HG02884 (cell line): ENCODE measurements around the gene KLHL36.

Experiments
- ATAC-seq: cut with Tn5 transposase; IDR thresholded peaks from one replicate; pipeline ENCODE4 v1.9.1; 2021; ENCODE audit warnings: mild to moderate bottlenecking, moderate library complexity; ENCODE audit not compliant: unreplicated experiment

KLHL36 gene

DNA sequence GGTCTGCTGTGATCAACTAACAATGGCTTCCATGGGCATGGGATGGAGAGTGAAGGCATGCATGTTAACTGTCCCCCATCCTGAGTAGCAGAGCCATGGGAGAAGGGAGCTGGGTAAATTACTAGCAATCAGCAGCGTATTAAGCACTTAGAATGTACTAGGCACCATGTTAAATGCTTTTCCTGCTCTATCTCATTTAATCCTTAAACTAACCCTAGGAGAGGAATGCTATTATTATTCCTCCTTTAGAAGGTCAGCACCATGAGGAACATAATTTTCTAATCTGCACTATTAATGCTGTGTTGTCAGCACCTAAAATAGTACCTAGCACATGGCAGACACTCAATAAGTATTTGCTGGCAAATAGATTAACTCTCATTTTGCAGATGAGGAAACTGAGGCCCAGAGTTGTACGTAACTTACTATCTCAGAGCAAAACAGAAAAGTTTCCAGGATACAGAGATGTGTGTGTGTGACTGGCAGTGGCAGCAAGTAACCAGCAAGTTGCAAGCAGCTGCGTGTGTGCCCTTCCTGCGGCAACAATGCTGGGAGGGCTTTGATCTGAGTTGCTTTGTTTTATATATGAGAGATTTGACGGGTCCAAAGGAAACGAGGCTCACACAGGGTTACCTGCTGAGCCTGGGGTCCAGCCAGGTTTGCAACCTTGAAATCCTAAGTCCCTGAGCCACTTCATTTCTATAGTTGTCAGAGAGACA lies 6.5 kb upstream of the KLHL36 start:
- no peak for ATAC-seq

DNA sequence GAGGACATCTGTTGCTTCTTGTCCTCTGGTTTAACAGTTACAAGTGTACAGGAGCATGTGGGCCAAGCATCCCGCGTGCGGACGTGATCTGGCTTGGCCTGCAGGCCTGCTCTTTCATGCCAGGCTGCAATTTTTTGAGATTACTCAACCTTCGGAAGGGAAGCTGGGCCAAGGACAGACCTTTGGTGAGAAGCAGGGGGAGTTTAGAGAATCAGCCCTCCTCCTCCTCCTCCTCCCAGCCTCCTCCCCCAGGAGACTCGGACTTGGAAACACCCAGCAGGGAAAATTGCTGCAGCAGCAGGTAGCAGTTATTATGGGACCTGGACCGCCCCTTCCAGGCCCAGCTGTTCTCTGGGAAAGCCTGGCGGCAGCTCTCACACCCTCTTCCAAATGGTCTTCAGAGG lies 5.1 kb upstream of the KLHL36 start:
- no peak for ATAC-seq

DNA sequence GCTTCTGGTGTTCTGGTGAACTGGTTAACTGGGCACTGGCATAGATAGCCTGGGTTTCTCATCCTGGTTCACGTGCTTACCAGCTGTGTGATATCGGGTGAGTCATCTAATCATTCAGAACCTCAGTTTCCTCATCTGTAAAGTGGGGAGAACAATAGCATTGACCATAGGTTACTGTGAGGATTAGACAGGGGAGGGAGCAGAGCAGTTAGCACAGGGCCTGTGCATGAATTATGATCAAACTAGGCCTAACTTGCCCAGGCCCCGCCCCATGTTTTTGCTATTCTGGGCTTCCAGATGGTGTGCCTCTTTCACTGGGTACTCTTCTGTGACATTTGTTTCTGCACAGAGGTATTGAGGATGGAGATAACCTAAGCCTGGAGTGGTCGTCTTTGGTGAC lies 4.6 kb upstream of the KLHL36 start:
- ATAC-seq: no peak

DNA sequence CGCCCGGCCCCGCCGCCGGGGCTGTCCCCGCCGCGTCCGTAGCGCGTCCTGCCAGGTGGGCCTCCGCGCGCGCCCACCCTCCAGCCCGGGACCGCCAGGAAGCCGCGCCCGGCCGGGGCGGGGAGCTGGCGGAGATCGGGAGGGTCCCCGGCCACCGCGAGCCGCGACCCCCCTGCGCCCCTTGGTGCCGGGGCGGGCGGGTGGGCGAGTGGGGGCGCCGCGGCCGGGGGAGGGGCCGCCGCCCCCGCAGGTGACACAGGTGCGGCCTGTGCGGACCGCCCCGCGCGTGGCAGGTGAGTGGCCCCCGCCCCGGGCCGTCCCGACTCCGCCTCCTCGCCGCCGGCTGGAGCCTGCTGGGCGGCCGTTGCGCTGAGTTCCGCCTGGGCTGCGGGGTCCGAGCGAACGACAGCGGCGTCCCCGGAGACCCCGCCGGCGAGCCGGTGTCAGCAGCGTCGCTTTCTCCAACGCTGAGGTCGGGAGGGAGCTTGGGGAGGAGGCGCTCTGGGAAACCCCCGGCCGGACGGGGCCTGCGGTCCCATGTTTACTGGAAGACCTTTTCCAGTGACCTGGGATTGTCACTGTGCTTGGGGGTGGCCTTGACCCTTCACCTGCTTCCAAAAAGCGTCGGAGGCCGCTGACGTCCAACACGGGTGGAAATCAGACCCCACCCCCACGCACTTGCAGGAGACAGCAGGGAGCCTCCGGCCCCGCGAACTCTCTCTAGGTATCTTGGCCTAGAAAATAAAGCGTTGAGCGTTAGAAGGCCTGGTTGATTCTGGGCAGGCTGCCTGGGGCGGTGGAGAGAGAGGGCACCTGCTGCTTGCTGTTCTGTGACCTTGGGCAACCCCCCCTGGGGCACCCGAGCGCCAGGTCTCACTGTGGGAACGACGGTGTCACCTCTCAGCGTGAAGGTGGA lies 542 bp downstream of the KLHL36 start:
- ATAC-seq: peak; percentile 55

DNA sequence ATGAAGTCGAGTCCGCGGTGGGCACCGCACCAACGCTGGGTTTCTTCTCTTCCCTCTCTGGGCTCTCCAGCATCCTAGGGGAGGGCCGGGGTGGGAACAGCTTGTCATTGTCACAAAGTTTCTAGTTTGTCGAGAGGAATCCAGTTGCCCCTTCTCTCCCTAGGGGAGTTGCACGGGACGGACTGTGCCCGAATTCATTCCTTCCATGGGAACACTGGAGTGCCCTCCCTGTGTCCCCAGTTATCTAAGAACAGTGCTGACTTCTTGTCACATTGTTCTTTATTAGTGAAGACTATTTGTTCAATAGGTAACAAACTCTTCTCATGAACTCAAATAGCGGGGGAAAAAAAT lies 1.2 kb downstream of the KLHL36 start:
- ATAC-seq: no peak

DNA sequence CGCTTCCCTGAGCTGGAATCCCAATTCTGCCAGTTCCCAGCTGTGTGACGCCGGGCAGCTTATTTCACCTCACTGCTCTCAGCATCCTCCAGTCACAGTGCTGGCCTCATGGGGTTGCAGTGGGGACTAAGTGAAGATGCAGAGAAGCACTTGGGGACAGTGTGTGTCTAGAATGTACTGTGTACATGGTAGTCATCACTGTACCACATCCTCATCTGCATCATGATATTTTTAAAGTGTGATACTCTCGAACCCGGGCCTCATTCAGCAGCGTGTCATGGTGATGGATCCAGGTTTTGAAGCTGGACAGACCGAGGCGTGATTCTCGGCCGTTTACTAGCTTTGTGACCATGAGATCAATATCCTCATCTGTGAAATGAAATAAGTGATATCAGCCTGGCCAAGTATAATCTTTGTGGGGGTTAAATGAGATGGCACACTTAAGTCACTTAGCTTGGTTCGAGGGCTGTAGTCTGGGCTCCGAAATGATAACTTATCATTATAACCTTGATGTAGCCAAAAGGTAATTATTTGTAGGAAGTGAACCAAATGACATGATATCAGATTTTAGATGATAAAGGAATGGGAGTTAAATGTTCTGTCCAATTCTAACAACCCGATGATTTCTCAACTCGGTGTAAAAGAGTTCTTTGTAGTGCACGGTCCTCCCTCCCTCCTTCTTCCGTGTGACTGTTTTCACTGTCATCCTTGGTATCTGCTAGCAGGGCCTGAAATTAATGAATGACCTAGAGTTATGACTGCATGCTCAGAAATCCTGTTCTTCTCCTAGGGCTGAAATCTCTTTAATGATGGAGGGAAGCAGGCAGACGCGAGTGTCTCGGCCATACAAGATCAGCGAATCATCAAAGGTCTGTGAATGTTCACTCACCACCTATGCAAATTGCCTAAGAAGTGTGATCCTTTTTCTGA lies 2.0 kb downstream of the KLHL36 start:
- no peak for ATAC-seq

DNA sequence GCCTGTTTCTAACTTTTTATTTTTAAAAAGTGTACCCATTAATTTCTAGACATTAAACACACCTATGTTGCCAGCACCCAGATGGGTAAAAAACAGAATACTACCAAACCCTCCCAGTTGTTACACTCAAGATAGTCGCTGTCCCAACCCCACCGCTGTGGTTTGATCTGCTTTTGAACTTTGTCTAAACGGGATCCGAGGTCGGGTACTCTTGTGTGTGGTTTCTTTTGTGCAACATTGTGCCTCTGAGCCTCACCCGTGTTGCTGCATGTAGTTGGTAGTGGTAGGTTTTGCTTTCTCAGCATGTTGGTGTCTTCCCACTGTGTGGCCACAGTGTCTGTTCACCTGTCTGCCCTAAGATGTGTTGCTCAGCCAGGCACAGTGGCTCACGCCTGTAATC lies 4.3 kb downstream of the KLHL36 start:
- ATAC-seq: no peak

DNA sequence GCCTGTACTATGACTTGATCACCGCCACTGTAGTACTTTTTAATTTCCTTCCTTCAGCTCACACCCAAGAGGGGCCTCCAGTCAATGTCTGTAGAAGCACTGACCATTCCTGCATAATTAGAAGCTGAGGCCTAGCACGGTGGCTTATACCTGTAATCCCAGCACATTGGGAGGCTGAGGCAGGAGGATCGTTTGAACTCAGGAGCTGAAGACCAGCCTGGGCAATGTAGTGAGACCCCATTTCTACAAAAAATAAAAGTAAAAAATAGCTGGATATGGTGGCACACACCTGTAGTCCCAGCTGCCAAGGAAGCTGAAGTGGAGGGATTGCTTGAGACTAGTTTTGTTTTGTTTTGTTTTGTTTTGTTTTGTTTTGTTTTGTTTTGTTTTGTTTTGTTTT lies 5.9 kb downstream of the KLHL36 start:
- ATAC-seq: no peak

DNA sequence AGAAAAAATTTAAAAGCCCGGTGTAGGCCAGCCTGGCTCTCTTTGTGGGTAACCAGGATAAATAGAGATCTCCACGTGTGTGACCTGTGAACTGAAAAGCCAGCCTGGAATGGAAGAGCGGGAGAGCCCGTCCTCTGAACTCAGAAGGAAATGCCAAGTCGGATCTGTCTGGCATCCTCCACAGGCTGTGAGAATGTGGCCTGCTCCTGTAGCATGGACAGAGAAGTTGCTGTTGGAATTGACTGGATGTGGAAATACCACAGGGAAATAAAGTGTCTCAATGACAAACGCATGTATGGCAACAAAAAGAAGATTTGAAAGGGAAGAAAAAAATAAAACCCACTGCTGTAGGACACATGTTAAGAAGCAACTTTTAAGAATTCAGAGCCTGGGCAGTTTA lies 6.7 kb downstream of the KLHL36 start:
- ATAC-seq: no peak

DNA sequence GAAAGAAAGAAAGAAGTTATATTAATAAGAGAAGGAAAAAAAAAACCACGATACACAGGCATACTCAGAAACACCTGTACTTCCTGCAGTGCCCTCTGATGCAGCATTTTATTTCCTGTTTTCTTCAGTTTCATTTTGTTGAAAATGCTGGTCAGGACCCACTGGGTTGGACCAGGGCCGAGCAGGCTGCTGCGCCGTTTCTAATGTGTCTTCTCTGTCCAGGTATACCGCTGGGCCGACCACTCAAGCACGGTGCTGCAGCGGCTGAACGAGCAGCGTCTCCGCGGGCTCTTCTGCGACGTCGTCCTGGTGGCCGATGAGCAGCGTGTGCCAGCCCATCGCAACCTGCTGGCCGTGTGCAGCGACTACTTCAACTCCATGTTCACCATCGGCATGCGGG lies 8.3 kb downstream of the KLHL36 start:
- no peak for ATAC-seq

DNA sequence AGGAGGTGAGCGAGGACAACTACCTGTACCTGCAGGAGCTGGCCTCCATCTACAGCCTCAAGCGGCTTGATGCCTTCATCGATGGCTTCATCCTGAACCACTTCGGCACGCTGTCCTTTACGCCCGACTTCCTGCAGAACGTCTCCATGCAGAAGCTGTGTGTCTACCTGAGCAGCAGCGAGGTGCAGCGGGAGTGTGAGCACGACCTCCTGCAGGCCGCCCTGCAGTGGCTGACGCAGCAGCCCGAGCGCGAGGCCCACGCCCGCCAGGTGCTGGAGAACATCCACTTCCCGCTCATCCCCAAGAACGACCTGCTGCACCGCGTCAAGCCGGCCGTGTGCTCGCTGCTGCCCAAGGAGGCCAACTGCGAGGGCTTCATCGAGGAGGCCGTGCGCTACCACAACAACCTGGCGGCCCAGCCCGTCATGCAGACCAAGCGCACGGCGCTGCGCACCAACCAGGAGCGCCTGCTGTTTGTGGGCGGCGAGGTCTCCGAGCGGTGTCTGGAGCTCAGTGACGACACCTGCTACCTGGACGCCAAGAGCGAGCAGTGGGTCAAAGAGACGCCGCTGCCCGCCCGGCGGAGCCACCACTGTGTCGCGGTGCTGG lies 9.0 kb downstream of the KLHL36 start:
- ATAC-seq: no peak

DNA sequence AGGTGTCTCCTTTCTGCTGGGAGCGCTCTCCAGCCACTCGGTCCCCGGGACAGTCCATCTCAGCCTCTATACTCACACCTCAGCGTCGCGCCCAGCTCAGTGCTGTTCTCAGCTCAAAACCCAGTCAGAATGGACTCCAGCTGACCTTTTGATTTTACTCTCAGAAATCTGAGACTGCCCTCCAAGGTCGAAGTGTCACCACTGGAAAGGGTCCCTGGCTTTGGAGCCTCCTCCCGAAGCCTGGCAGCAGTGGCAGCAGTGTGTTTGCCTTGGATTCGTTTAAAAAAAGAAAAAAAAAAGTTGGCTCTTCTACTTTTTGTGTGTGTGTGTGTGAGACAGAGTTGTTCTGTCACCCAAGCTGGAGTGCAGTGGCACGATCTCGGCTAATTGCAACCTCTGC lies 10.4 kb downstream of the KLHL36 start:
- ATAC-seq: no peak

DNA sequence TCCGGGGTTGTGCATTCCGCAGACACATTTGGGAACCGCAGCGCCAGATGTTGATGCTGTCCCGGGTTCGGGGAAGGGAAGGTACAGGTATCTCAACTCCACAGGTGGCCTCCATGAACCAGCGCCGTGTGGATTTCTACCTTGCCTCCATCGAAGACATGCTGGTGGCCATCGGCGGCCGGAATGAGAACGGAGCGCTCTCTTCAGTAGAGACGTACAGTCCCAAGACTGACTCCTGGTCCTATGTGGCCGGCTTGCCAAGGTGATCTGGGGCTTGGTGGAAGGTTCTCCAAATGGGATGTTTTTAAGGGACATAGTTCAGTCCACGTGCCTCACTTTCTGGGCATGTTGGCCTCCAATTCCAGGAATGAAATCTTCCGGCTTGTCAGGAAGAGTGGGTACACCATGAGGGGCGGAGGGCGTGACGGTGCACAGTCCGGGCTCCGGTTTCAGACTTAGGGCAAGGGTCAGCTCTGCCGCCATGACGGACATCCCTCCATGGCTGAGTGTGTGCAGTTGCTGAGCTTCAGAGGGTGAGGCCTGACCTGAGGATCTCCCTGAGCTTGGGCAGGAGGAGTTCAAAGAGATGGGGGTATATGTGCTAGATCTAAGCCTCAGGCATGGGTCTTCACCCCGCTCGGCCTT lies 11.5 kb downstream of the KLHL36 start:
- ATAC-seq: no peak

DNA sequence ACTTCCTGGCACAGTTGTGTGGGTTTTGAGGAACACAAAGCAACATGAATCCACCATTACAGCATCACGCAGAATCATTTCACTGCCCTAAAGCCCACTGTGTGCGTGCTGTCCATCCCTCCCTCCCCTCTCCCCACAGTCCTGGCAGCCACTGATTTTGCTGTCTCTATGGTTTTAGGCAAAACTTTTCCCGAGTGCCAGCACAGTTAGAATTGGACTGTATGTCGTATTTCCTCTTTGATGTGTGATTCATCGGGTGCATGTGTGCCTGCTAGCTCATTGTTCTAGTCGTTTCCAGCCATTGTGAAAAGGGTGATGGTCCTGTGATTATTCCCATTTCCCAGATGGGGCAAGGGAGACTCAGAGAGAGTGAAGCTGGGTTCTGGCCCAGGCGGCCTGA lies 12.7 kb downstream of the KLHL36 start:
- ATAC-seq: no peak

DNA sequence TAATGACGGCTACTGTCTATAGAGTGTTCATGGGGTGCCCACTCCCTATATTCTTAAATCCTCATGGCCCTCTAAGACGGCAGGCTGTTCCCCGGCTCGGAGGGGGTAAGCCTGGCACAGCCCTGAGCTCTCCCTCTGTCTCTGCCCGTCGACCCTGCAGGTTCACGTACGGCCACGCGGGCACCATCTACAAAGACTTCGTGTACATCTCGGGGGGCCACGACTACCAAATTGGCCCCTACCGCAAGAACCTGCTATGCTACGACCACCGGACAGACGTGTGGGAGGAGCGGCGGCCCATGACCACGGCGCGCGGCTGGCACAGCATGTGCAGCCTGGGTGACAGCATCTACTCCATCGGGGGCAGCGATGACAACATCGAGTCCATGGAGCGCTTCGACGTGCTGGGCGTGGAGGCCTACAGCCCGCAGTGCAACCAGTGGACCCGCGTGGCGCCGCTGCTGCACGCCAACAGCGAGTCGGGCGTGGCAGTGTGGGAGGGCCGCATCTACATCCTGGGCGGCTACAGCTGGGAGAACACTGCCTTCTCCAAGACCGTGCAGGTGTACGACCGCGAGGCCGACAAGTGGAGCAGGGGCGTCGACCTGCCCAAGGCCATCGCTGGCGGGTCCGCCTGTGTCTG lies 13.2 kb downstream of the KLHL36 start:
- ATAC-seq: no peak

DNA sequence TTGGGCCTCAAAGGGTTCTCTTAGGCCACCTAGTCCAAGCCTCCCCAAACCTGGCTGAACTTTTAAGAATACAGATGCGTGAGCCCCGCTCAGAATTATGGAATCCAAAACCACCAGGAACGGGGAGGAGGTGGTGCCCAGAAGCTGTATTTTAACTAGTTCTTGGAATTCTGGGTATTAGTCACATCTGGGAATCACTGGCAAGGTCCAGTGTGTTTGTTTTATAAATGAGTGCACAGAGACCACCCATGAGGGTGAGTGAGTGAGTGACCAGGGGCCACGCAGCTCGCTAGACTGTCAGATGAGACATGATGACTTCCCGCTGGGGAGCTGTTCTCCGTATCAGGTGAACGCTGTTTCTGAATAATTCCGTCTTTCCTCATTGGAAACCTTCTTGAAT lies 14.2 kb downstream of the KLHL36 start:
- no peak for ATAC-seq

DNA sequence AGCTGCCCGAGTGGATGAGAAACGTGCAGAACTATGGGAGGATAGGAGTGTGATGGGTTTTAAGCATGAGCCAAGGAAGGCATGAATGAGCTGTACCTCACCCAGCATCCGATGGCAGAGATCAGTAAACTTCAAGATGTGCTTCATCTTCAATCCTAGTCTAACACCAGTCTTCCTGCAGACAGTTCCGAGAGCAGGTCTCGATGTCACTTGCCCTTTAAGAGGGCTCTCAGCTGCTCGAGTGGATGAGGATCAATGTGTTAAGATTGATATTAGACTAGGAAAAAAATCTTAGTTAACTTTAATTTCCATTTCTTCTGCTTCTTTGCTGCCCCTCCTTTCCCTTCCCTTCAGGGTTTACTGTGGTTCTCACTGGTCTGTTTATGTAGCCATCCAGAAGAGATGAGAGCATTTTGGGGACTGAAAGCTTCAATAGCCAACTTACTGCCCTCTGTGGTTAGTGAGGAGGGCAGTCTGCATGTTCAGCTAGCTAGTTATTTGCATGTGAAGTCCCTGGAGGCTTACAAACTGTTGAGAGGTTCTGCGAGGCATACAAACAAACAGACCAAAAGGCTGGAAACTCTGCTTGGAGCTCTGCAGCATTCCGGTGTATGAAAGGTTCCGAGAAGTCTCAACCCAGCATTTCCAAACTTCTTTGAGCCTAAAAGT lies 15.3 kb downstream of the KLHL36 start:
- peak; percentile 68 for ATAC-seq

DNA sequence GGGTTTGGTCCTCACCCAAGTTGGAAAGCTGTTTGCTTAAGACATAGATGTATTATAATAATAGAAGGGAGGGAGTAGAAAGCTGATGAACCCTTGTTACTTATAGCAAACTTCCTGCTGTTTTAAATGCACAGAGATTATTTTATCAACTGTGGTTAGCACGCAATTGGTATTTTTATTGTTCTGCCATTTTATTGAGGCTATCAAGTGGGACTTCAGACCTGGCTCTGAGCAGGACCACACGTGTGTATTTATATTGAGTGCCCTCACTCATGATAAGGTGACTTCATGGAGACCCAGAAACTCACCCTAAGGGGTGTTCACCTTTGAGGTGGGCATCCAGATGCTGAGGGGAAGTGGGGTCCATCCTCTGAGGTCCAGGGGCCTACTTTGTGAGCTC lies 17.0 kb downstream of the KLHL36 start:
- no peak for ATAC-seq

DNA sequence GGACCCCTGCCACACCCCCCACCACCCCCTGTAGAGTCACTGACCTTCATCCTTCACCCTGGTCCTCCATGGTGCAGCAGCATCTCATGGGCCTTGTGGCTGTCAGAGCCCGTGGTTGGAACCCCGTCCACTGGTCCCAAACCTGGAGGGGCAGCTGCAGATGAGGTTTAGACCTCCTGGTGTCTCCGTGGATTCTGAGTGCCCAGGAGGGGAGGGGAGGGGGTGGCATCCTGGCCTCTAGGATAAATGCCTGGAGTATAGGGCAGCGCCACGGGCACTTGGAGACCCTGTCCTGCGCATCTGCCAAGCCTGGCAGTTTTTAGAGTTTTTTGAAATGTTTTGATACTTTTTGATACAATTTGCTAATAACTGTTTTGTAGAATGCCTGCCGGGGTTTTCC lies 17.5 kb downstream of the KLHL36 start:
- no peak for ATAC-seq
